Neural cell (in vitro differentiated cells): ENCODE results near the gene ABI3BP. TPM values are rescaled to one million over a fixed set of nuclear protein-coding genes. Genes with fewer than 3 reads are reported as not detected.

Experiments used
- H2AFZ ChIP-seq: fragments of 200-600, 300-800 bp; sonication (generic), shearing (Covaris generic); 2 replicates; pipeline ENCODE4 v1.6.0; 2014; ENCODE audit warnings: low read depth, mild to moderate bottlenecking, antibody characterized with exemption, low read length, moderate library complexity
- H3F3A ChIP-seq: fragments of 200-600 bp; shearing (Covaris generic); 2 replicates; pipeline ENCODE4 v1.6.1; 2016; ENCODE audit warnings: mild to moderate bottlenecking, moderate library complexity, mixed read lengths, antibody characterized with exemption, low read length; ENCODE audit not compliant: insufficient read depth, poor library complexity, severe bottlenecking
- H3K27ac ChIP-seq: fragments of 200-600, 300-800 bp; sonication (generic), shearing (Covaris generic); 2 replicates; pipeline ENCODE4 v1.5.1; 2014; ENCODE audit warnings: mild to moderate bottlenecking, low read length, moderate library complexity
- H3K27me3 ChIP-seq: fragments of 300-800, 200-600 bp; sonication (generic), shearing (Covaris generic); 2 replicates; pipeline ENCODE4 v1.6.0; 2014; ENCODE audit warnings: mild to moderate bottlenecking, low read depth, low read length, moderate library complexity; ENCODE audit not compliant: insufficient read depth
- H3K36me3 ChIP-seq: fragments of 300-800, 200-600 bp; sonication (generic), shearing (Covaris generic); 2 replicates; pipeline ENCODE4 v1.5.1; 2014; ENCODE audit warnings: mild to moderate bottlenecking, antibody characterized with exemption, low read length, moderate library complexity; ENCODE audit not compliant: insufficient read depth
- H3K4me2 ChIP-seq: fragments of 300-800, 200-600 bp; sonication (generic), shearing (Covaris generic); 2 replicates; pipeline ENCODE4 v1.6.0; 2014; ENCODE audit warnings: mild to moderate bottlenecking, low read length
- H3K4me3 ChIP-seq: fragments of 300-800, 200-600 bp; sonication (generic), shearing (Covaris generic); 2 replicates; pipeline ENCODE4 v1.5.1; 2014; ENCODE audit warnings: mild to moderate bottlenecking, low read length, moderate library complexity
- H3K79me2 ChIP-seq: fragments of 200-600 bp; shearing (Covaris generic); replicated peaks from 2 replicates; pipeline ENCODE4 v1.6.0; 2014; ENCODE audit warnings: mild to moderate bottlenecking, low read length, moderate library complexity; ENCODE audit not compliant: insufficient read depth
- H3K9ac ChIP-seq: fragments of 300-800, 200-600 bp; sonication (generic), shearing (Covaris generic); 2 replicates; pipeline ENCODE4 v1.6.1; 2016; ENCODE audit warnings: mild to moderate bottlenecking, low read length, mixed read lengths
- H3K9me2 ChIP-seq: fragments of 200-600 bp; shearing (Covaris generic); 2 replicates; pipeline ENCODE4 v1.6.1; 2016; ENCODE audit warnings: mild to moderate bottlenecking, low read length, mixed read lengths; ENCODE audit not compliant: insufficient read depth
- H3K9me3 ChIP-seq: fragments of 200-600, 300-800 bp; sonication (generic), shearing (Covaris generic); 2 replicates; pipeline ENCODE4 v1.6.1; 2016; ENCODE audit warnings: mild to moderate bottlenecking, mixed run types, low read length, moderate library complexity, mixed read lengths
- H4K20me1 ChIP-seq: fragments of 200-600 bp; shearing (Covaris generic); 2 replicates; pipeline ENCODE4 v1.6.1; 2016; ENCODE audit warnings: mild to moderate bottlenecking, mixed run types; ENCODE audit not compliant: insufficient read depth
- EP300 ChIP-seq: fragments of 450-650 bp; conservative IDR thresholded peaks from 2 replicates; pipeline ENCODE4 v1.6.1; 2014; ENCODE audit warnings: antibody characterized with exemption, mild to moderate bottlenecking, moderate library complexity; ENCODE audit not compliant: poor library complexity, severe bottlenecking
- EZH2 ChIP-seq: fragments of 200-600, 300-800 bp; shearing (Covaris generic), sonication (generic); IDR thresholded peaks from 2 replicates; pipeline ENCODE4 v1.6.1; 2014; ENCODE audit warnings: antibody characterized with exemption, low read length, borderline replicate concordance, mild to moderate bottlenecking; ENCODE audit not compliant: insufficient read depth, poor library complexity, severe bottlenecking
- MXI1 ChIP-seq: fragments of 450-650 bp; conservative IDR thresholded peaks from 2 replicates; pipeline ENCODE4 v1.6.1; 2014; ENCODE audit warnings: antibody characterized with exemption, mild to moderate bottlenecking; ENCODE audit not compliant: poor library complexity, severe bottlenecking
- POLR2AphosphoS5 ChIP-seq: IDR thresholded peaks from 2 replicates; pipeline ENCODE4 v1.6.1; 2012
- RAD21 ChIP-seq: fragments of 450-650 bp; conservative IDR thresholded peaks from 2 replicates; pipeline ENCODE4 v1.6.1; 2014; ENCODE audit warnings: antibody characterized with exemption, mild to moderate bottlenecking, moderate library complexity
- SMC3 ChIP-seq: fragments of 450-650 bp; conservative IDR thresholded peaks from 2 replicates; pipeline ENCODE4 v1.6.1; 2014; ENCODE audit warnings: antibody characterized with exemption, mild to moderate bottlenecking, moderate library complexity; ENCODE audit not compliant: poor library complexity
- TAF1 ChIP-seq: IDR thresholded peaks from 2 replicates; pipeline ENCODE4 v1.6.1; 2012; ENCODE audit warnings: low read depth
- polyA plus RNA-seq: library from polyadenylated mRNA; depleted of rRNA; stranded (reverse); fragments of >200 nt; gene quantifications from 2 replicates; pipeline ENCODE4 v1.2.3, GENCODE V29; 2014
- TF ChIP-seq, protein P1 (sequence below): fragments of 450-650 bp; IDR thresholded peaks from 2 replicates; pipeline ENCODE4 v1.5.1; 2014; ENCODE audit warnings: antibody characterized with exemption, mild to moderate bottlenecking, moderate library complexity; ENCODE audit not compliant: poor library complexity, severe bottlenecking
- TF ChIP-seq, protein P2 (sequence below): IDR thresholded peaks from 2 replicates; pipeline ENCODE4 v1.6.1; 2012; ENCODE audit warnings: borderline replicate concordance

The ABI3BP gene
- polyA plus RNA-seq, 1 donor from 2014 or later, result not detected

DNA sequence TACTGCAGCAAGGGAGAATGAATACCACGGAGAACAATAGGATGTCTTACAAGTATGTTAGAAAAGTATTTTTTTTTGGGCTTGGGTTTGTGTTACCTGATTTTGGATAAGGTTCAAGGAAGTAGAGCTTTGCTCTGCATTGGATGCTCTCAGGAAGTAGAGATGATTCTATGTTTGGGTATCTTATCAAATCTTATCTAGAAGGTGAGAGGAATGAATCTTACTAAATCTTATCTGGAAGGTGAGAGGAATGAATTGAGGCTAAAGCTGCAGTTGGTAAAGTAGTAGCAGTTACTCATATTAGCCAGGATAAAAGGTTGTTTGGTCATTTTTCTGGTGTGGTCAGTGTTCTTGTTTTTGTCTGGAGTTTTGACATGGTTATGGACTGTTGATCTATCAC lies 266.5 kb downstream of the ABI3BP start:
- Histone ChIP-seq H3K9me3 (no peaks in the 10 kb centered on the region), H4K20me1 (no peaks in the 10 kb centered on the region), H3K9me2 (no peaks in the 10 kb centered on the region), H3K27me3 (no peaks in the 10 kb centered on the region), H3K27ac (no peak overlapping the region), H3K79me2 (peaks cover 12% of the 10 kb centered on the region), H3K4me2 (no peak overlapping the region), H3K9ac (no peak overlapping the region), H3F3A (no peaks in the 10 kb centered on the region), H3K36me3 (peaks cover 11% of the 10 kb centered on the region), H2AFZ (no peak overlapping the region), H3K4me3 (no peak overlapping the region)
- TF ChIP-seq POLR2AphosphoS5 (no peak), RAD21 (no peak), SMC3 (no peak), EZH2 (no peak), TAF1 (no peak), MXI1 (no peak), EP300 (no peak)
- TF ChIP-seq, protein P1, sequence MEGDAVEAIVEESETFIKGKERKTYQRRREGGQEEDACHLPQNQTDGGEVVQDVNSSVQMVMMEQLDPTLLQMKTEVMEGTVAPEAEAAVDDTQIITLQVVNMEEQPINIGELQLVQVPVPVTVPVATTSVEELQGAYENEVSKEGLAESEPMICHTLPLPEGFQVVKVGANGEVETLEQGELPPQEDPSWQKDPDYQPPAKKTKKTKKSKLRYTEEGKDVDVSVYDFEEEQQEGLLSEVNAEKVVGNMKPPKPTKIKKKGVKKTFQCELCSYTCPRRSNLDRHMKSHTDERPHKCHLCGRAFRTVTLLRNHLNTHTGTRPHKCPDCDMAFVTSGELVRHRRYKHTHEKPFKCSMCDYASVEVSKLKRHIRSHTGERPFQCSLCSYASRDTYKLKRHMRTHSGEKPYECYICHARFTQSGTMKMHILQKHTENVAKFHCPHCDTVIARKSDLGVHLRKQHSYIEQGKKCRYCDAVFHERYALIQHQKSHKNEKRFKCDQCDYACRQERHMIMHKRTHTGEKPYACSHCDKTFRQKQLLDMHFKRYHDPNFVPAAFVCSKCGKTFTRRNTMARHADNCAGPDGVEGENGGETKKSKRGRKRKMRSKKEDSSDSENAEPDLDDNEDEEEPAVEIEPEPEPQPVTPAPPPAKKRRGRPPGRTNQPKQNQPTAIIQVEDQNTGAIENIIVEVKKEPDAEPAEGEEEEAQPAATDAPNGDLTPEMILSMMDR, result no peak
- TF ChIP-seq, protein P2, sequence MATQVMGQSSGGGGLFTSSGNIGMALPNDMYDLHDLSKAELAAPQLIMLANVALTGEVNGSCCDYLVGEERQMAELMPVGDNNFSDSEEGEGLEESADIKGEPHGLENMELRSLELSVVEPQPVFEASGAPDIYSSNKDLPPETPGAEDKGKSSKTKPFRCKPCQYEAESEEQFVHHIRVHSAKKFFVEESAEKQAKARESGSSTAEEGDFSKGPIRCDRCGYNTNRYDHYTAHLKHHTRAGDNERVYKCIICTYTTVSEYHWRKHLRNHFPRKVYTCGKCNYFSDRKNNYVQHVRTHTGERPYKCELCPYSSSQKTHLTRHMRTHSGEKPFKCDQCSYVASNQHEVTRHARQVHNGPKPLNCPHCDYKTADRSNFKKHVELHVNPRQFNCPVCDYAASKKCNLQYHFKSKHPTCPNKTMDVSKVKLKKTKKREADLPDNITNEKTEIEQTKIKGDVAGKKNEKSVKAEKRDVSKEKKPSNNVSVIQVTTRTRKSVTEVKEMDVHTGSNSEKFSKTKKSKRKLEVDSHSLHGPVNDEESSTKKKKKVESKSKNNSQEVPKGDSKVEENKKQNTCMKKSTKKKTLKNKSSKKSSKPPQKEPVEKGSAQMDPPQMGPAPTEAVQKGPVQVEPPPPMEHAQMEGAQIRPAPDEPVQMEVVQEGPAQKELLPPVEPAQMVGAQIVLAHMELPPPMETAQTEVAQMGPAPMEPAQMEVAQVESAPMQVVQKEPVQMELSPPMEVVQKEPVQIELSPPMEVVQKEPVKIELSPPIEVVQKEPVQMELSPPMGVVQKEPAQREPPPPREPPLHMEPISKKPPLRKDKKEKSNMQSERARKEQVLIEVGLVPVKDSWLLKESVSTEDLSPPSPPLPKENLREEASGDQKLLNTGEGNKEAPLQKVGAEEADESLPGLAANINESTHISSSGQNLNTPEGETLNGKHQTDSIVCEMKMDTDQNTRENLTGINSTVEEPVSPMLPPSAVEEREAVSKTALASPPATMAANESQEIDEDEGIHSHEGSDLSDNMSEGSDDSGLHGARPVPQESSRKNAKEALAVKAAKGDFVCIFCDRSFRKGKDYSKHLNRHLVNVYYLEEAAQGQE, result no peak

DNA sequence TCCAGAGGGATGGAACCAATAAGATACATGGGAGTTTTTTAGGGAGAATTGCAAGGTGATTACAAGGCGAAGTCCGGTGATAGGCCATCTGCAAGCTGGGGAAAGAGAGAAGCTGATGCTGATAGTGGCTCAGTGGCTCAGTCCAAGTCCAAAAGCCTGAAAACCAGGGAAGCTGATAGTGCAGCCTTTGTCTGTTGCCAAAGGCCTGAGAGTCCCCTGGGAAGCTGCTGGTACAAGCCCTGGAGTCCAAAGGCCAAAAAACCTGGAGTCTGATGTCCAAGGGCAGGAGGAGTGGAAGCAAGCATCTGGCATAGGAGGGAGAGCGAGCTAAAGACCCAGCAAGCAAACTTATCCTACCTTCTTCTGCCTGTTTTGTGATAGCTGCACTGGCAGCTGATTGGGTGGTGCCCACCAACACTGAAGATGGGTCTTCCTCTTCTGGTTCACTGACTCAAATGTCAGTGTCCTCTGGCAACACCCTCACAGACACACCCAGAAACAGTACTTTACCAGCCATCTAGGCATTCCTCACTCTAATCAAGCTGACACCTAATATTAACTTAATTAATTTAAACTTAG lies 267.2 kb downstream of the ABI3BP start:
- TF ChIP-seq POLR2AphosphoS5 (no peak), SMC3 (no peak), EP300 (no peak), EZH2 (no peak), TAF1 (no peak), MXI1 (no peak), RAD21 (no peak)
- TF ChIP-seq, protein P1, result no peak
- TF ChIP-seq, protein P2, result no peak
- no peaks in the 10 kb centered on the region for H3K27me3 ChIP-seq
- no peak overlapping the region for H3K4me3 ChIP-seq
- no peaks in the 10 kb centered on the region for H4K20me1 ChIP-seq
- H3K4me2 ChIP-seq, result no peak overlapping the region
- H3K36me3 ChIP-seq, result peaks cover 11% of the 10 kb centered on the region
- H3K9me2 ChIP-seq, result no peaks in the 10 kb centered on the region
- no peaks in the 10 kb centered on the region for H3K9me3 ChIP-seq
- peaks cover 12% of the 10 kb centered on the region for H3K79me2 ChIP-seq
- no peak overlapping the region for H3K9ac ChIP-seq
- H2AFZ ChIP-seq, result no peak overlapping the region
- H3K27ac ChIP-seq, result no peak overlapping the region
- H3F3A ChIP-seq, result no peaks in the 10 kb centered on the region
